Measurements from ENCODE around the gene NME3.

GRCh38 chr16:1762879-1763520, 8.3 kb downstream of the NME3 start:
- TF ChIP-seq HMGA2 (CRISPR knock-in tag; IDR thresholded peaks at IDR 0.05) (no peak), EMX1 (CRISPR knock-in tag; IDR thresholded peaks at IDR 0.05) (no peak), CTCF (IDR thresholded peaks at IDR 0.05) (no peak), ZNF219 (CRISPR knock-in tag; IDR thresholded peaks at IDR 0.05; ENCODE audit: borderline replicate concordance) (no peak), CREB1 (CRISPR knock-in tag; IDR thresholded peaks at IDR 0.05) (no peak), ZNF512 (CRISPR knock-in tag; IDR thresholded peaks at IDR 0.05; ENCODE audit: borderline replicate concordance) (no peak)
